GM12878 (cell line): ENCODE results near the gene REEP1. TPM values are rescaled to one million over a fixed set of nuclear protein-coding genes. Genes with fewer than 3 reads are reported as not detected.

ENCODE experiments used
- BCL11A ChIP-seq: IDR thresholded peaks from 2 replicates; pipeline ENCODE4 v1.6.1; 2011; ENCODE audit warnings: low read depth, low read length
- BCL3 ChIP-seq: IDR thresholded peaks from 2 replicates; pipeline ENCODE4 v1.6.1; 2011; ENCODE audit warnings: borderline replicate concordance, low read depth, mild to moderate bottlenecking, moderate library complexity, low read length; ENCODE audit not compliant: insufficient read depth, poor library complexity, severe bottlenecking
- CBFB ChIP-seq: IDR thresholded peaks from 2 replicates; pipeline ENCODE4 v1.6.1; 2016; ENCODE audit warnings: antibody characterized with exemption, low read depth
- ELK1 ChIP-seq: IDR thresholded peaks from 2 replicates; pipeline ENCODE4 v1.6.1; 2012; ENCODE audit warnings: low read depth, low read length, improper control_type of control experiment
- IRF3 ChIP-seq: fragments of 450-650 bp; IDR thresholded peaks from 2 replicates; pipeline ENCODE4 v1.6.1; 2014; ENCODE audit warnings: mild to moderate bottlenecking
- JUND ChIP-seq: IDR thresholded peaks from 2 replicates; pipeline ENCODE4 v1.6.1; 2012; ENCODE audit warnings: low read depth, mild to moderate bottlenecking, low read length, improper control_type of control experiment, moderate library complexity
- NR2F1 ChIP-seq: fragments of 450-650 bp; conservative IDR thresholded peaks from 2 replicates; pipeline ENCODE4 v1.6.1; 2017; ENCODE audit warnings: mild to moderate bottlenecking
- PBX3 ChIP-seq: IDR thresholded peaks from 2 replicates; pipeline ENCODE4 v1.6.1; 2011; ENCODE audit warnings: mild to moderate bottlenecking, low read depth, low read length, moderate library complexity; ENCODE audit not compliant: insufficient replicate concordance
- RFX5 ChIP-seq: IDR thresholded peaks from 2 replicates; pipeline ENCODE4 v1.6.1; 2011; ENCODE audit warnings: low read depth, low read length, improper control_type of control experiment
- SREBF1 ChIP-seq: IDR thresholded peaks from 2 replicates; pipeline ENCODE4 v1.6.1; 2012; ENCODE audit warnings: mild to moderate bottlenecking, low read length
- STAT1 ChIP-seq: fragments of 450-650 bp; conservative IDR thresholded peaks from 2 replicates; pipeline ENCODE4 v1.6.1; 2014; ENCODE audit warnings: antibody characterized with exemption, mild to moderate bottlenecking
- WRNIP1 ChIP-seq: IDR thresholded peaks from 2 replicates; pipeline ENCODE4 v1.6.1; 2011; ENCODE audit warnings: low read depth, low read length, improper control_type of control experiment, borderline replicate concordance
- ZNF274 ChIP-seq: IDR thresholded peaks from one replicate; pipeline ENCODE4 v1.8.0; 2011; ENCODE audit not compliant: insufficient read length, insufficient read depth
- polyA plus RNA-seq, 11 experiments: library from polyadenylated mRNA; depleted of rRNA in 4 of 11; unstranded in 6 of 11; stranded (reverse) in 5 of 11; fragments of >200 nt; fragmentation: Nextera tagmentation in 4 of 11; fragmentation: Illumina TruSeq in 1 of 11; extraction: Ambion mirVana in 4 of 11; extraction: Trizol in 1 of 11; gene quantifications; 1 replicate in 1 of 11; 2 replicates in 10 of 11; pipeline versions ENCODE4 v1.2.1 to v1.2.3, GENCODE V29; 2011 to 2016; ENCODE audit warnings: inconsistent platforms in 2 of 11, missing spikeins in 2 of 11, low read depth in 1 of 11
- total RNA-seq, 4 experiments: library from RNA; depleted of rRNA in 3 of 4; stranded (reverse); fragments of >200 nt in 3 of 4; fragmentation: Illumina TruSeq in 1 of 4; extraction: Trizol in 1 of 4; gene quantifications; 2 replicates each; pipeline versions ENCODE4 v1.2.1 to v1.2.3, GENCODE V29; 2013 to 2021
- TF ChIP-seq, protein P1 (sequence below): fragments of 450-650 bp; IDR thresholded peaks from 2 replicates; pipeline ENCODE4 v1.6.1; 2017; ENCODE audit warnings: borderline replicate concordance
- TF ChIP-seq, protein P2 (sequence below): fragments of 450-650 bp; IDR thresholded peaks from 2 replicates; pipeline ENCODE4 v1.6.1; 2016; ENCODE audit warnings: mild to moderate bottlenecking
- TF ChIP-seq, protein P3 (sequence below): IDR thresholded peaks from 2 replicates; pipeline ENCODE4 v1.6.1; 2011; ENCODE audit warnings: low read depth, mild to moderate bottlenecking, low read length, moderate library complexity, borderline replicate concordance; ENCODE audit errors: extremely low read depth

The REEP1 gene
- total and polyA plus RNA-seq, 10 of the 15 experiments (the other 5 are each of a cell fraction or from before 2014, with no cell fraction given), result 0.02 to 0.30 (median 0.09) TPM; not detected in 1

GRCh38 chr2:86308984-86309695, 28.3 kb downstream of the REEP1 start (continued):
- TF ChIP-seq BCL3 (no peak), ZNF274 (no peak), RFX5 (no peak), CBFB (no peak), STAT1 (no peak), SREBF1 (no peak), JUND (no peak), BCL11A (no peak), NR2F1 (0 out of 2 replicates have a peak, but pooled peaks have one; percentile 46), PBX3 (no peak), IRF3 (no peak), WRNIP1 (no peak), ELK1 (no peak)
- TF ChIP-seq, protein P1, sequence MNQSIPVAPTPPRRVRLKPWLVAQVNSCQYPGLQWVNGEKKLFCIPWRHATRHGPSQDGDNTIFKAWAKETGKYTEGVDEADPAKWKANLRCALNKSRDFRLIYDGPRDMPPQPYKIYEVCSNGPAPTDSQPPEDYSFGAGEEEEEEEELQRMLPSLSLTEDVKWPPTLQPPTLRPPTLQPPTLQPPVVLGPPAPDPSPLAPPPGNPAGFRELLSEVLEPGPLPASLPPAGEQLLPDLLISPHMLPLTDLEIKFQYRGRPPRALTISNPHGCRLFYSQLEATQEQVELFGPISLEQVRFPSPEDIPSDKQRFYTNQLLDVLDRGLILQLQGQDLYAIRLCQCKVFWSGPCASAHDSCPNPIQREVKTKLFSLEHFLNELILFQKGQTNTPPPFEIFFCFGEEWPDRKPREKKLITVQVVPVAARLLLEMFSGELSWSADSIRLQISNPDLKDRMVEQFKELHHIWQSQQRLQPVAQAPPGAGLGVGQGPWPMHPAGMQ, result no peak
- TF ChIP-seq, protein P2, sequence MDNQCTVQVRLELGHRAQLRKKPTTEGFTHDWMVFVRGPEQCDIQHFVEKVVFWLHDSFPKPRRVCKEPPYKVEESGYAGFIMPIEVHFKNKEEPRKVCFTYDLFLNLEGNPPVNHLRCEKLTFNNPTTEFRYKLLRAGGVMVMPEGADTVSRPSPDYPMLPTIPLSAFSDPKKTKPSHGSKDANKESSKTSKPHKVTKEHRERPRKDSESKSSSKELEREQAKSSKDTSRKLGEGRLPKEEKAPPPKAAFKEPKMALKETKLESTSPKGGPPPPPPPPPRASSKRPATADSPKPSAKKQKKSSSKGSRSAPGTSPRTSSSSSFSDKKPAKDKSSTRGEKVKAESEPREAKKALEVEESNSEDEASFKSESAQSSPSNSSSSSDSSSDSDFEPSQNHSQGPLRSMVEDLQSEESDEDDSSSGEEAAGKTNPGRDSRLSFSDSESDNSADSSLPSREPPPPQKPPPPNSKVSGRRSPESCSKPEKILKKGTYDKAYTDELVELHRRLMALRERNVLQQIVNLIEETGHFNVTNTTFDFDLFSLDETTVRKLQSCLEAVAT, result no peak
- TF ChIP-seq, protein P3, sequence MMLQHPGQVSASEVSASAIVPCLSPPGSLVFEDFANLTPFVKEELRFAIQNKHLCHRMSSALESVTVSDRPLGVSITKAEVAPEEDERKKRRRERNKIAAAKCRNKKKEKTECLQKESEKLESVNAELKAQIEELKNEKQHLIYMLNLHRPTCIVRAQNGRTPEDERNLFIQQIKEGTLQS, result no peak
